SK-N-SH (cell line): ENCODE results near the gene DPEP3. TPM values are rescaled to one million over a fixed set of nuclear protein-coding genes. Genes with fewer than 3 reads are reported as not detected.

ENCODE experiments used
- CTCF ChIA-PET: fragments of 300-600, 350-600 bp; formaldehyde crosslinking; extraction: SDS; loops from one replicate; lab custom pipeline; 2021; lab: Yijun Ruan, JAX
- POLR2A ChIA-PET: fragments of 350-600 bp; sonication (Branson Sonifier 250); formaldehyde crosslinking; extraction: SDS; loops from one replicate; lab custom pipeline; 2020; ENCODE audit warnings: antibody characterized with exemption, inconsistent platforms; lab: Yijun Ruan, JAX
- DNase-seq: peaks from one replicate; pipeline ENCODE4 v3.0.0; 2012
- H2AFZ ChIP-seq: fragments of 200-600 bp; sonication (generic); 2 replicates; pipeline ENCODE4 v1.8.1; 2016; ENCODE audit warnings: antibody characterized with exemption, mild to moderate bottlenecking, low read depth
- H3F3A ChIP-seq: fragments of 200-600 bp; sonication (generic); replicated peaks from 2 replicates; pipeline ENCODE3; 2016; ENCODE audit warnings: antibody characterized with exemption, mild to moderate bottlenecking; ENCODE audit not compliant: insufficient read depth
- H3K27ac ChIP-seq, 2 experiments: fragments of 200-500 bp in 1 of 2; fragments of 200-600 bp in 1 of 2; sonication (Bioruptor generic) in 1 of 2; sonication (generic), shearing (Covaris generic) in 1 of 2; 2 replicates each; pipeline versions ENCODE4 v1.5.1 to v1.6.1; 2014 to 2016; ENCODE audit warnings: low read depth in 2 of 2, inconsistent platforms in 1 of 2, low read length in 1 of 2, mild to moderate bottlenecking in 1 of 2, mixed read lengths in 1 of 2
- H3K27me3 ChIP-seq: fragments of 200-600 bp; sonication (generic), shearing (Covaris generic); 2 replicates; pipeline ENCODE4 v1.6.1; 2016; ENCODE audit warnings: mixed run types; ENCODE audit not compliant: insufficient read depth
- H3K36me3 ChIP-seq, 2 experiments: fragments of 200-500 bp in 1 of 2; fragments of 200-600 bp in 1 of 2; sonication (Bioruptor generic) in 1 of 2; sonication (generic) in 1 of 2; replicated peaks in 1 of 2; 2 replicates each; pipeline versions ENCODE3 to v1.5.1; 2014 to 2016; ENCODE audit warnings: low read length in 1 of 2, mild to moderate bottlenecking in 1 of 2; ENCODE audit not compliant: insufficient read depth in 2 of 2, control insufficient read depth in 1 of 2
- H3K4me1 ChIP-seq, 2 experiments: fragments of 200-500 bp in 1 of 2; fragments of 200-600 bp in 1 of 2; sonication (Bioruptor generic) in 1 of 2; sonication (generic), shearing (Covaris generic) in 1 of 2; 2 replicates each; pipeline versions ENCODE4 v1.5.1 to v1.6.1; 2014 to 2016; ENCODE audit warnings: low read depth in 1 of 2, low read length in 1 of 2, mixed run types in 1 of 2; ENCODE audit not compliant: insufficient read depth in 2 of 2, control insufficient read depth in 1 of 2
- H3K4me2 ChIP-seq: fragments of 200-600 bp; sonication (generic), shearing (Covaris generic); 2 replicates; pipeline ENCODE4 v1.6.1; 2017; ENCODE audit warnings: mixed run types
- H3K4me3 ChIP-seq, 2 experiments: fragments of 200-500 bp in 1 of 2; fragments of 200-600 bp in 1 of 2; sonication (Bioruptor generic) in 1 of 2; sonication (generic), shearing (Covaris generic) in 1 of 2; 2 replicates each; pipeline versions ENCODE4 v1.5.1 to v1.8.1; 2014 to 2016; ENCODE audit warnings: low read depth in 2 of 2, inconsistent platforms in 1 of 2, low read length in 1 of 2, mild to moderate bottlenecking in 1 of 2, mixed read lengths in 1 of 2, moderate library complexity in 1 of 2
- H3K79me2 ChIP-seq: fragments of 200-600 bp; sonication (generic); 2 replicates; pipeline ENCODE4 v1.8.1; 2017; ENCODE audit warnings: mild to moderate bottlenecking; ENCODE audit not compliant: insufficient read depth
- H3K9ac ChIP-seq: fragments of 200-600 bp; sonication (generic); 2 replicates; pipeline ENCODE4 v1.6.1; 2017; ENCODE audit warnings: mixed run types
- H3K9me2 ChIP-seq: fragments of 200-600 bp; sonication (generic); 2 replicates; pipeline ENCODE4 v1.6.1; 2017; ENCODE audit warnings: mixed run types
- H3K9me3 ChIP-seq: fragments of 200-600 bp; sonication (generic); 2 replicates; pipeline ENCODE4 v1.6.1; 2017; ENCODE audit warnings: mixed run types, mild to moderate bottlenecking, moderate library complexity
- H4K20me1 ChIP-seq: fragments of 200-600 bp; sonication (generic); 2 replicates; pipeline ENCODE4 v1.6.1; 2017; ENCODE audit warnings: mild to moderate bottlenecking, mixed run types; ENCODE audit not compliant: insufficient read depth
- CHD2 ChIP-seq: fragments of 150-350 bp; IDR thresholded peaks from 2 replicates; pipeline ENCODE4 v1.6.1; 2018; ENCODE audit warnings: low read length; ENCODE audit not compliant: partially characterized antibody
- EP300 ChIP-seq, 2 experiments: IDR thresholded peaks; 2 replicates each; pipeline versions ENCODE4 v1.4.0 to v1.6.1; 2012; ENCODE audit warnings: borderline replicate concordance in 1 of 2, low read depth in 1 of 2, low read length in 1 of 2
- EZH2phosphoT487 ChIP-seq: fragments of 200-600 bp; sonication (generic); IDR thresholded peaks from 2 replicates; pipeline ENCODE4 v1.6.1; 2017; ENCODE audit warnings: low read depth, mixed run types, mild to moderate bottlenecking, antibody characterized with exemption, moderate library complexity, borderline replicate concordance
- FOSL2 ChIP-seq: IDR thresholded peaks from 2 replicates; pipeline ENCODE4 v1.4.0; 2012; ENCODE audit warnings: low read depth, mild to moderate bottlenecking, moderate library complexity, borderline replicate concordance
- FOXJ3 ChIP-seq: sonication (generic); formaldehyde crosslinking; IDR thresholded peaks from 2 replicates; pipeline ENCODE4 v1.5.1; 2020; ENCODE audit warnings: mild to moderate bottlenecking, missing genetic modification reagents
- FOXM1 ChIP-seq: IDR thresholded peaks from 2 replicates; pipeline ENCODE4 v1.4.0; 2012; ENCODE audit warnings: low read depth, mild to moderate bottlenecking
- IRF3 ChIP-seq: fragments of 150-350 bp; IDR thresholded peaks from 2 replicates; pipeline ENCODE4 v1.6.1; 2016; ENCODE audit warnings: mild to moderate bottlenecking, low read depth, low read length
- NFIC ChIP-seq: IDR thresholded peaks from 2 replicates; pipeline ENCODE4 v1.4.0; 2012; ENCODE audit warnings: borderline replicate concordance
- POLR2AphosphoS5 ChIP-seq: IDR thresholded peaks from 2 replicates; pipeline ENCODE4 v1.6.1; 2012; ENCODE audit warnings: low read depth, low read length
- RAD21 ChIP-seq: IDR thresholded peaks from 2 replicates; pipeline ENCODE4 v1.6.1; 2012; ENCODE audit warnings: mild to moderate bottlenecking, low read length
- RCOR1 ChIP-seq: fragments of 150-350 bp; IDR thresholded peaks from 2 replicates; pipeline ENCODE4 v1.6.1; 2017; ENCODE audit warnings: antibody characterized with exemption, low read length
- REST ChIP-seq: IDR thresholded peaks from 2 replicates; pipeline ENCODE4 v1.6.1; 2012; ENCODE audit warnings: mild to moderate bottlenecking, low read depth, low read length, moderate library complexity
- RFX5 ChIP-seq: IDR thresholded peaks from 2 replicates; pipeline ENCODE4 v1.6.1; 2012; ENCODE audit warnings: mild to moderate bottlenecking, improper control_type of control experiment, low read length
- SMC3 ChIP-seq: IDR thresholded peaks from 2 replicates; pipeline ENCODE4 v1.6.1; 2012; ENCODE audit warnings: low read depth, low read length, improper control_type of control experiment
- TCF12 ChIP-seq: IDR thresholded peaks from 2 replicates; pipeline ENCODE4 v1.4.0; 2012
- TEAD4 ChIP-seq: IDR thresholded peaks from 2 replicates; pipeline ENCODE4 v1.4.0; 2012; ENCODE audit warnings: mild to moderate bottlenecking, borderline replicate concordance; ENCODE audit not compliant: insufficient read depth
- YY1 ChIP-seq: IDR thresholded peaks from 2 replicates; pipeline ENCODE4 v1.4.0; 2012; ENCODE audit warnings: low read depth, mild to moderate bottlenecking
- ZBTB33 ChIP-seq: IDR thresholded peaks from 2 replicates; pipeline ENCODE4 v1.4.0; 2012; ENCODE audit warnings: low read depth, borderline replicate concordance
- WGBS: methylation state at CpG from one replicate; pipeline ENCODE4 v1.1.6; 2017; ENCODE audit warnings: low lambda C conversion rate; 5-methylcytosine and 5-hydroxymethylcytosine counted together
- polyA plus RNA-seq, 3 experiments: library from polyadenylated mRNA; depleted of rRNA; stranded (reverse); fragments of >200 nt; gene quantifications; 2 replicates each; pipeline ENCODE4 v1.2.3, GENCODE V29; 2012

The DPEP3 gene
- polyA plus RNA-seq (2012; rRNA removed), result not detected in 2 replicates
- not detected in 2 replicates for polyA plus RNA-seq (2012; cell fraction: cytosol; rRNA removed)
- polyA plus RNA-seq (2012; cell fraction: nucleus; rRNA removed), result not detected in 2 replicates

- no peaks in the 10 kb centered on the region for H3F3A ChIP-seq
- POLR2A ChIA-PET, result no interaction called here
- peaks cover 0 to 3% of the 10 kb centered on the region in 2 experiments; a peak in 1 of 4 replicates for H3K4me1 ChIP-seq
Observed at GRCh38 chr16:67979955-67980678, at the start of gene DPEP3. TSS of gene DPEP3 (minus strand) at chr16:67980499. CDS start at chr16:67980380, 119 bp downstream.

GRCh38 chr16:68028996-68029395, 48.7 kb upstream of the DPEP3 start:
- WGBS, result 97% methylated on average over 3 of the region's 3 CpGs
- Histone ChIP-seq H3K9me2 (no peaks in the 10 kb centered on the region), H3K27ac (no peak overlapping the region), H3K4me3 (no peak overlapping the region), H3K9me3 (no peaks in the 10 kb centered on the region), H3K4me2 (no peak overlapping the region), H3F3A (peaks cover 3% of the 10 kb centered on the region), H3K9ac (no peak overlapping the region), H4K20me1 (no peaks in the 10 kb centered on the region), H3K36me3 (peaks cover 0 to 16% of the 10 kb centered on the region in 2 experiments), H3K79me2 (peaks cover 21% of the 10 kb centered on the region), H2AFZ (no peak overlapping the region), H3K4me1 (no peaks in the 10 kb centered on the region; a peak in 1 of 4 replicates), H3K27me3 (no peaks in the 10 kb centered on the region)
- no peak for DNase-seq
- ChIA-PET POLR2A (no interaction called here), CTCF (interaction anchor here (1.0 to 4.1 kb wide), 4 partner anchors 11 to 232 kb away, joined by 3 to 29 read pairs (median 4); partner anchors contain the start of gene NFATC3)
- no peak for TF ChIP-seq IRF3
- TF ChIP-seq NFIC, result no peak
- TF ChIP-seq RCOR1, result no peak
- no peak for TF ChIP-seq EP300 (IDR thresholded peaks at IDR 0.05; ENCODE audit: borderline replicate concordance in 1 of 2, low read depth in 1 of 2, low read length in 1 of 2)
- no peak for TF ChIP-seq REST
- no peak for TF ChIP-seq TEAD4
- no peak for TF ChIP-seq CHD2
- no peak for TF ChIP-seq POLR2AphosphoS5
- TF ChIP-seq YY1, result no peak

More at GRCh38 chr16:67979955-67980678, at the start of gene DPEP3:
- WGBS, result 77% methylated on average over 42 of the region's 62 CpGs
- Histone ChIP-seq H3K9ac (no peak within 1 kb of the TSS), H3K36me3 (no peaks in the 10 kb centered on the region), H3K27ac (no peak within 1 kb of the TSS), H2AFZ (no peak within 1 kb of the TSS), H3K9me2 (no peaks in the 10 kb centered on the region), H3K4me3 (no peak within 1 kb of the TSS), H3K9me3 (no peaks in the 10 kb centered on the region), H4K20me1 (no peaks in the 10 kb centered on the region), H3K4me2 (no peak within 1 kb of the TSS), H3K79me2 (no peaks in the 10 kb centered on the region), H3K27me3 (no peaks in the 10 kb centered on the region; the same call in 1 of the 2 replicates)
- DNase-seq, result peak; percentile 52
- CTCF ChIA-PET, result interaction anchor here (1.4 kb wide), 1 partner anchor 61 kb away, joined by 5 read pairs; no protein-coding TSS in a partner anchor
- no peak for TF ChIP-seq RFX5
- no peak for TF ChIP-seq CHD2
- no peak for TF ChIP-seq TCF12
- TF ChIP-seq FOXJ3 (CRISPR knock-in tag), result no peak
- TF ChIP-seq FOSL2, result no peak
- TF ChIP-seq RAD21, result no peak
- no peak for TF ChIP-seq YY1
- no peak for TF ChIP-seq RCOR1
- TF ChIP-seq EZH2phosphoT487, result no peak
- TF ChIP-seq ZBTB33, result no peak
- no peak for TF ChIP-seq TEAD4
- no peak for TF ChIP-seq SMC3
- TF ChIP-seq FOXM1, result no peak
